ENCODE measurements around the gene PLEKHM1.

Gene PLEKHM1

DNA sequence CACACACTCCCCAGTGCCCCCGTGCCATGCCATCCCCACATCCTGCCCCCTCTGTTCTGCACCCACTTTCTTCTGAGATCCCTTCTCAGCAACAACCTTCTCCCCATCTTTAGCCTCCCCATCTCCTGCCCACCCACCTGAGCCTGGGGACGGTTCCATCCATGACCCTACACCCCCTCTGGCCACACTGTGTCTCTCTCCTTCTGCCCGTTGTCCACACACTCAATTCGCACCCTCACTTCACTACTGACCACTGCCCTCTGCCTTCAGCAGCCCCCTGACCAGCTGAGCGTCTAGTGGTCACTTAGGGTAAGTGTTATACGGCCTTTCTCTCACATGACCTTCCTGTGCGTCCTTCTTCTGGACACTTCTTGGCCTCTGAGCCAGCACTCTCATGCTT is 64.0 kb downstream of the PLEKHM1 start:
- no peak for FAIRE-seq

DNA sequence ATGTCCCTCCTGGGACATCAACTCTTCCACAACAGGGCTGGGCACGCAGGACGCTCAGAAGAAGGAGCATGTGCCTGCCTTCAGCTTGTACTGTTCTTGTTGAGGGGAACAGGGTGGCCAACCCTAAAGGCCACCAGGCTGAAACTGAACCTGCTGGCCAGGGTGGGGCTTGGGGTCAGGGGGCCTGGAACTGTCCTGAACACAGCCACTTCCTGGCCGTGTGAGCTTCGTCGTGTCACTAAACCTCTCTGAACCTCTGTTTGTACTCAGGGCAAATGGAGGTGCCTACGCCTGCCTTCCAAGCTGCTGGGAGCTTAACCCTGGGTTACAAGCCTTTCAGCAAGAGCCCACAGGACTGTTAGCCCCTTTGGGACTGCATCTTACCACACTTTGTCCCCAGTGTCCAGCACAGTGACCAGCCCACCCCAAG is 64.5 kb downstream of the PLEKHM1 start:
- no peak for FAIRE-seq

DNA sequence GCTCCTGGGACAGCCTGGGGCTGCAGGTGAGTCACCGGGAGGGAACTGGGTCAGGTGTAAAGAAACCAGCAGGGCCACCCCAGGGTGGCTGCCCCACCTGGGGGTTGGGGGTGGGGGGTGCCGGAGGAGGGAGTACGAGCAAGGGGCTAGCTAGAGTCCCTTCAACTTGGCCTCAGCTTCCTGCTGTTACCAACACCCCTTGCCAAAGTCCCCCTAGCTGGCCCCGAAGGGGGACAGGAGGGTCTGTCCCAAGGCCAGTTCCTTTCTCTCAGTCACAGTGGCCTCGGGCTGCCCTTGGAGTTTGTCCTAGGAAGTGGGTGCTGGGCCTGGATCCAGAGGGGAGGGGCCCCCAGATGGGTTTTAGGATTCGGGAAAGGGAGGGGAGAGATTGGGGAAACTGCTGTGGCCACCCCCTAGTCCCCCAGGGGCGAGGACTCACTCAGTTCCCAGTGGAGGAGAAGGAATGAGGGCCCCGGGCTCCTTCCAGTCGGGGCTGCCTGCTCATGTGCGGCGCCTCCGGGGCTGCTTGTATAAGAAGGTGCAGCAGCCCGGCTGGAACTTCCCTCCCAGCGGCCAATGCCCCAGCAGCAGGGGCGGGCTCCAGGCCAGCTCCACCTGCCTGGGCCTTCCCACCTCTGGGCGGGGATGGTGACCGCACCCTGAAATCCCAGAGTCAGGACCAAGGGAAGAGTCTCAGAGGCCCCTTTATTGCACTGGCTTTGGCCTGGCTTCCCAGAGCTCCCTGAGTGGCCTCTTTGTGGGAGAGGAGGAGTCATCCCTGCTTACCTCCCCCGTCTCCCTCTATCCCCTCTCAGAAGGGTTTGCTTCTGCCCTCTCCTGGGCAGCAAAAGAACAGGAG is 65.2 kb downstream of the PLEKHM1 start:
- no peak for FAIRE-seq

DNA sequence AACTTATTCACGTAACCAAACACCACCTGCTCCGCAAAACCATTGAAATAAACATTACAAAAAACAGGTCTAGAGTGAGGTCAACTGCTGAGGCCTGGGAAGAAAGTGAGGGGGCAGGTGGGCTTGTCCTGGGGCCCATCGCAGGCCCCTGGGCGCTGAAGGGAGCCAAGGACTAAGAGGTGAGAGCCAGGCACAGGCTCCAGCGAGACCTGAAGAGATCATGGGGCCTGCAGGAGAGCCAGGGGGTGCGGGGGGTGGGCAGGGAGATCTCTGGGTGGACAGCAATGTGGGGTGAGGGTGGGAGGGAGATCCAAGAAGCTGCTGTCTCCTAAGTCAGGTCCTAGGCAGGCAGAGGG is 65.8 kb downstream of the PLEKHM1 start:
- no peak for FAIRE-seq

- FAIRE-seq: no peak
These were observed 66.6 kb downstream of the PLEKHM1 start for GRCh38 chr17:45423975-45424335.

DNA sequence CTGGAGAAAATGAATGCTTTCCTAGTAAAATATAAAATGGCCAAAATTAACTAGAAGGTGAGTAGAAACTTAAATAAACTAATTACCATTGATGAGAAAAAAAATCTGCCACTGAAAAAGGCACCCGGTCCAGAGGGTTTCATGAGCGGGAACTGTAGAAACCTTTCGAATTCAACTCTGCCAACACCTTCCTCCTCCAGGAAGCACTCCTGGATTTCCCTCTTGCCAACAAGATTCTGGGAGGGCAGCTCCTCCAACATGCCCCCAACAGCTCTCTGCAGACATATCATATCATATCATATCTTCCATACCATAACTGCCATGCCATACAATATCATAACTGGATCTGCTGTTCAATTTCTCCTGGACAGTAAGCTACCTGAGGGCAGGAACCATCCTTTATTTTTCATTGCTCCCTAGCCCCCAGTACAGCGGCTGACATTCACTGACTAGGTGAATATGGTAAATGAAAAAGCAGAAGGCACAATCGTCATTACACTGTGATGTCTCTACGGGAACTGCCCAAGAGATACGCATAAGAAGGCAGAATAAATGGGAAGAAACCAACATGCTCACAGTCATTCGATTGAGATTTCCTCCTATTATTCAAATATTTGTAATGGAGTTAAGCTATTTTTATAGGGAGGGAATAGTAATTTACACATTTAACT is 67.1 kb downstream of the PLEKHM1 start:
- no peak for FAIRE-seq

GRCh38 chr17:45414990-45415881 is 75.3 kb downstream of the PLEKHM1 start:
- no peak for FAIRE-seq

DNA sequence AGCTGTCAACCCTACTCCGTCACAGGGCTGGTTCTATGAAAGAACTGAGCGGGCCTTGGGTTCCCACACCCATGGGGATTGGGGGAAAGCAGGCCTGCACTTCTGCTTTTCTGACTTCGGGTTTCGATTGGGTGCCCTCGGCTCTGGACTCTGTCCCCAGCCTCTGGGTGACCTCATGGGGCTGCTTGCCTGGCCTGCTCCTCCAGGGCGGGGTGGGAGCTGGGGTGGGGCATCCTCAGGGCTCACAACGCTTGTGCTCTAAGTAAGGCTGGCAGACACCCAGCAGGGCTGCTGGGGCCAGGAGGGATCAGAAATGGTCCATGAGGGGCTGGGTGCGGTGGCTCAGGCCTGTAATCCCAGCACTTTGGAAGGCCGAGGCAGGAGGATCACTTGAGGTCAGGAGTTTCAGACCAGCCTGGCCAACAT is 77.0 kb downstream of the PLEKHM1 start:
- no peak for FAIRE-seq

- no peak for FAIRE-seq
These were observed 79.0 kb downstream of the PLEKHM1 start for GRCh38 chr17:45411348-45412105.

GRCh38 chr17:45410144-45411091 is 80.1 kb downstream of the PLEKHM1 start:
- FAIRE-seq: no peak

- FAIRE-seq: no peak
These were observed 80.9 kb downstream of the PLEKHM1 start for GRCh38 chr17:45409659-45410076.

DNA sequence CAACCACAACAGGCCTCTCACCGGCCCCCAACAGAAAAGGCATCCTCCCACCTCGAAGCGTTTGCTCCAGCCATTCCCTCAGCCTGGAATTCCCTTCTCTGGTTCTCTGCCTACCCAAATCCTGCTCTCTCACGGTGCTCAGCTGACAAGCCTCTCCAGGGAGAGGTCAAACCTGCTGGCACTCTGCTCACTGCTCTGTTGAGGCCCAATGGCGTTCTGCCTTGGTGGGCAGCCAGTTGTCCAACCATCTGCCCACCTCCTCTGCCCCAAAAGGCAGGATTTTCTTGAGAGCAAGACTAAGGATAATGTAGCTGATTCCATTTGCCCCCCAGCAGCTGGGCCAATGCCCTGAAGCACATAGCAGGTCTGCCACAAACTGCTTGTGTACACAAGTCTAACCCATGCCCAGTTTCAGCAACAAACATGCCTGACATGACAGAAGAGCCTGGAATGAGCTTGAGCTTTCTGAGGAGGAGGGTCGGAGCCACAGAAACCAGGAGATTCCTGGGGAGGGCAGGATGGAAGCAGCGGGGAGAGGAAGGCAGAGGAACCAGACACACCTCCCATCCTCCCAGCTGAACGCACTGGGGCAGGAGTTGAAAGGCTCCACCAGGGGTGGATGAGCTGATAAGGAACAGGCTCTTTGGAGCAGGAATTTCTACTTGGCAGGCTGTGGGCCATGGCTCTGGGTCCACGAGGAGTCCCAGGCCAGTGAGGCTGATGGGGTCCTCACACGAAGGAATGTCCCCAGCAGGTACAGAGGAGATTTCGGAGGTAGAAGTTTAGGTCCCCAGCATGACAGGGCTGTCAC is 81.7 kb downstream of the PLEKHM1 start:
- FAIRE-seq: no peak

- no peak for FAIRE-seq
These were observed 84.4 kb downstream of the PLEKHM1 start for GRCh38 chr17:45406107-45406506.

DNA sequence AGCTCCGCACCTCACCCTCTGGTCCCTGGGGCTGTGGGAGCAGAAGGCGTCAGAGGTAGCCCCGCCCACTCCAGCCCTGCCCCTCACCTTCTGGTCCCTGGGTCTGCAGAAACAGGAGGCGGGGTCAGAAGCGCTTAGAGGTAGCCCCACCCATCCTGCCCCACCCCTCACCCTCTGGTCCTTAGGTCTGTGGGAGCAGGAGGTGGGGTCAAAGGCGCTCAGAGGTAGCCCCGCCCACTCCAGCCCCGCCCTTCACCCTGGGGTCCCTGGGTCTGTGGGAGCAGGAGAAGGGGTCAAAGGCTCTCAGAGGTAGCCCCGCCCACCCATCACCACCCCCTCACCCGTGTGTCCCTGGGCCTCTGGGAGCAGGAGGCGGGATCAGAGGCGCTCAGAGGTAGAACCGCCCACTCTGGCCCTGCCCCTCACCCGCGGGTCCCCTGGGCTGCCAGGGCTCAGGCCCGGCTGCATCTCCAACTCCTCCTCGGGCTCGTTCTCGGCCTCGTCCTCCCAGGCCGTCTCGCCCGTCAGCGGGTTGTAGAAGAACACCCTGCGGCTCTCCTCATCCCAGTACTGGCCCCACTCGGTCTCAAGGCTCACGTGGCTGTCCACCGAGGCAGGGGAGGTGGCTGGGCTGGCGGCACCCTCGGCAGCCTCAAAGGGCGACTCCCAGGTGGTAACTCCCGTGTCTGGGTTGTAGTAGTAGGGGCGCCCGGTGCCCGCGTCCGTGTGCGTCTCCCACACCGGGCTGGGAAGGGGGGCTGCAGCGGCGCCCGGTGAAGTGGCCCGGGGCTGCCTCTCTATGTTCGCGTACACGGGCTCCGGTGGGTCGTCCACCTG is 85.1 kb downstream of the PLEKHM1 start:
- FAIRE-seq: no peak

DNA sequence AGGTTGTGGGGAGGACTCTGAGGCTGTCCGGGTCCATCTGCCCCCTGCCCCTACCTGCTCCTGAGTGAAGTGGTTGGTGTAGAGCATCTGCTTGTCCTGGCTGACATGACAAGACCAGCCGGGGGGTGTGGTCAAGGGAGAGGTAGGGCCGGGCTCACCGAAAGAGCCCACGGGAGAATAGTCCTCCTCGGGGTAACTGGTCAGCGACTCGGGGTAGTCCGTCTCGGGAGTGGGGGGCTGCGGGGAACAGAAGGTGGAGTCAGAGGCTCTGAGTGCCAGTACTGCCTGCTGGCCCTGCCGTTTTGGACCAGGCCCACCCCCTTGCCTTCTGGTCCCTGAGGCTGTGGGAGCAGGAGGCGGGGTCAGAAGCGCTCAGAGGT is 85.7 kb downstream of the PLEKHM1 start:
- no peak for FAIRE-seq

DNA sequence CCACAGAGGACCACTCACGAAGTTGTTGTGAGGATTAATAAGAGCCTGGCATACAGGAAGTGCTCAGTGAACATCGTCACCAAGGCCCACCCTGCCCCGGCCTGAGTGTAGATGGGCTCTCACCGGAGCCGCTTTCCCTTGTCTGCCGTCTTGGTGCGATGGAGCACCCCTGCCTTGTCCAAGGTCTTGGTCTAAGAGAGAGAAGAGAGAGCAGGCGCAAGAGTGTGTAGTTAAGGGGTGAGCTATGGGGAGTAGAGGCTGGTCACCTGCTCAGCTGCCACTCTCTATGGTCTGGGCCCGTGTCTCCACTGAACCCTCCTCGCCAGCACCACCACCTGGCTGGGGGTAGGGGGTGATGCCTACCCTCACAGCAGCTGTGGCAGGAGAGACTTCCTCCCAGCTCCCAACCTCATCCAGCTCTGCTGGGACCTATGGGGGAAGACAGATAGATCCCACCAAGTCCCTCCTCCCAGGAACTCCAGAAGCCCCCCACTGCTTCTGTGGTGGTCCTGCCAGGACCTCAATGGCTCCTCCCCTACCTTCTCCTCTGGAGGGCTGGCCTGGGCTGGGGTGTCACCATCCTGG is 86.5 kb downstream of the PLEKHM1 start:
- no peak for FAIRE-seq

- FAIRE-seq: no peak
These were observed 87.6 kb downstream of the PLEKHM1 start for GRCh38 chr17:45402916-45403315.

GRCh38 chr17:45398800-45399199 is 91.7 kb downstream of the PLEKHM1 start:
- no peak for FAIRE-seq

GRCh38 chr17:45397796-45398195 is 92.7 kb downstream of the PLEKHM1 start:
- no peak for FAIRE-seq
